Measurements from ENCODE around the gene C16orf96.

The C16orf96 gene

GRCh38 chr16:4523686-4524085, 32.5 kb upstream of the C16orf96 start (continued):
- TF ChIP-seq ZSCAN18 (tag by site-specific recombination; IDR thresholded peaks at IDR 0.05) (no peak), SP7 (tag by site-specific recombination; IDR thresholded peaks at IDR 0.05) (no peak)

- H3K27ac ChIP-seq (ENCODE audit: extremely low read depth, low read depth, low read length), result no peak overlapping the region
- no peak overlapping the region for H3K4me3 ChIP-seq (ENCODE audit: low read depth, low read length)
- H3K4me1 ChIP-seq (ENCODE audit: control insufficient read depth, insufficient read depth, low read length), result peaks cover 3% of the 10 kb centered on the region; the same call in 1 of the 2 replicates
- TF ChIP-seq ZNF341 (tag by site-specific recombination; IDR thresholded peaks at IDR 0.05; ENCODE audit: low read depth) (no peak), ZNF416 (tag by site-specific recombination; IDR thresholded peaks at IDR 0.05) (no peak), ZNF10 (tag by site-specific recombination; IDR thresholded peaks at IDR 0.05) (no peak), ZNF549 (tag by site-specific recombination; IDR thresholded peaks at IDR 0.05) (no peak), ZNF837 (tag by site-specific recombination; IDR thresholded peaks at IDR 0.05) (no peak), ZIC2 (tag by site-specific recombination; IDR thresholded peaks at IDR 0.05) (no peak), GLI4 (tag by site-specific recombination; IDR thresholded peaks at IDR 0.05) (no peak), ZNF501 (tag by site-specific recombination; IDR thresholded peaks at IDR 0.05) (no peak), ZBTB8A (tag by site-specific recombination; IDR thresholded peaks at IDR 0.05) (no peak)
- TF ChIP-seq, protein P1, sequence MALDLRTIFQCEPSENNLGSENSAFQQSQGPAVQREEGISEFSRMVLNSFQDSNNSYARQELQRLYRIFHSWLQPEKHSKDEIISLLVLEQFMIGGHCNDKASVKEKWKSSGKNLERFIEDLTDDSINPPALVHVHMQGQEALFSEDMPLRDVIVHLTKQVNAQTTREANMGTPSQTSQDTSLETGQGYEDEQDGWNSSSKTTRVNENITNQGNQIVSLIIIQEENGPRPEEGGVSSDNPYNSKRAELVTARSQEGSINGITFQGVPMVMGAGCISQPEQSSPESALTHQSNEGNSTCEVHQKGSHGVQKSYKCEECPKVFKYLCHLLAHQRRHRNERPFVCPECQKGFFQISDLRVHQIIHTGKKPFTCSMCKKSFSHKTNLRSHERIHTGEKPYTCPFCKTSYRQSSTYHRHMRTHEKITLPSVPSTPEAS (tag by site-specific recombination; IDR thresholded peaks at IDR 0.05), result no peak
- H3K36me3 ChIP-seq (ENCODE audit: control insufficient read depth in 2 of 2, insufficient read depth in 1 of 2, low read length in 2 of 2), result peaks cover 0 to 27% of the 10 kb centered on the region in 2 experiments; a peak in 1 of 3 replicates
- ChIA-PET POLR2A (interaction anchor here (0.6 kb wide), 1 partner anchor 14 kb away, joined by 4 read pairs; the partner anchor contains the start of gene CDIP1), CTCF (interaction anchor here (0.5 to 1.7 kb wide), 3 partner anchors 15 to 122 kb away, joined by 4 to 6 read pairs (median 4); no protein-coding TSS in a partner anchor)
- no peaks in the 10 kb centered on the region for H3K9me3 ChIP-seq (ENCODE audit: control insufficient read depth, insufficient read depth, low read depth, low read length)
These were observed 31.6 kb upstream of the C16orf96 start for GRCh38 chr16:4524571-4524970.

DNA sequence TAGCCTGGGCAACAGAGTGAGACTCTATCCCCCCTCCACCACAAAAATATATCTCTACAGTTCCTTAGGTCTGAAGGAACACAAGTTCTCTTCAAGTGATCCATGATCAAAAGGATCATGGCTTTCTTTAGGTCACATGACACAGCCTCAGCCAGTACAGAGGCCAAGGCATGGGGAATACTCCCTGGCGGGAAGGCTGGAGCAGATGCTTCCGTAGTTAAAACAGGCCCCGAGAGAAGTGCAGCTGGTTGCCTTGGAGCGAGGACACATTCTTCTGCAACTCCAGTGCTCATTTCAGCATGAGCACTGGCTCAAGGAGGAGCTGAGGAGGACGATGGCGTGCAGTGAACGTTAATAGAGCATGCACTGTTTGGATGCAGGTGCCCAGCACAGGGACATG, 31.1 kb upstream of the C16orf96 start:
- Histone ChIP-seq H3K27ac (ENCODE audit: extremely low read depth, low read depth, low read length) (no peak overlapping the region), H3K36me3 (ENCODE audit: control insufficient read depth in 2 of 2, insufficient read depth in 1 of 2, low read length in 2 of 2) (peaks cover 0 to 27% of the 10 kb centered on the region in 2 experiments; a peak in 1 of 3 replicates), H3K9me3 (ENCODE audit: control insufficient read depth, insufficient read depth, low read depth, low read length) (no peaks in the 10 kb centered on the region), H3K4me1 (ENCODE audit: control insufficient read depth, insufficient read depth, low read length) (peaks cover 3% of the 10 kb centered on the region; the same call in 1 of the 2 replicates), H3K4me3 (ENCODE audit: low read depth, low read length) (no peak overlapping the region)
- TF ChIP-seq KLF10 (tag by site-specific recombination; IDR thresholded peaks at IDR 0.05) (no peak), ZBTB6 (tag by site-specific recombination; IDR thresholded peaks at IDR 0.05) (no peak), ZBTB44 (tag by site-specific recombination; IDR thresholded peaks at IDR 0.05) (no peak), ZNF664 (tag by site-specific recombination; IDR thresholded peaks at IDR 0.05) (no peak), PRDM2 (tag by site-specific recombination; IDR thresholded peaks at IDR 0.05; ENCODE audit: borderline replicate concordance) (no peak), BCL11B (tag by site-specific recombination; IDR thresholded peaks at IDR 0.05; ENCODE audit: low read depth) (no peak), WT1 (tag by site-specific recombination; IDR thresholded peaks at IDR 0.05) (no peak), ZNF214 (tag by site-specific recombination; IDR thresholded peaks at IDR 0.05; ENCODE audit: borderline replicate concordance) (no peak)
- ChIA-PET CTCF (interaction anchor here (0.5 to 1.7 kb wide), 3 partner anchors 23 to 122 kb away, joined by 3 to 6 read pairs (median 4); no protein-coding TSS in a partner anchor), POLR2A (interaction anchor here (0.6 kb wide), 1 partner anchor 13 kb away, joined by 4 read pairs; the partner anchor contains the start of gene CDIP1)

Measured in HEK293 (cell line).